RPMI8226 (cell line): ENCODE measurements around the gene OST4.
A peak's percentile ranks its signal among the peaks of the same experiment; 100 is the strongest.
"Not testable (repeated sequence)": the region's sequence is repeated elsewhere in the genome, so short reads cannot be mapped to it uniquely, and the experiment has no call there.

Experiments used
- DNase-seq: peaks from one replicate; pipeline ENCODE4 v3.0.0-alpha.2; 2015

OST4 gene

DNA sequence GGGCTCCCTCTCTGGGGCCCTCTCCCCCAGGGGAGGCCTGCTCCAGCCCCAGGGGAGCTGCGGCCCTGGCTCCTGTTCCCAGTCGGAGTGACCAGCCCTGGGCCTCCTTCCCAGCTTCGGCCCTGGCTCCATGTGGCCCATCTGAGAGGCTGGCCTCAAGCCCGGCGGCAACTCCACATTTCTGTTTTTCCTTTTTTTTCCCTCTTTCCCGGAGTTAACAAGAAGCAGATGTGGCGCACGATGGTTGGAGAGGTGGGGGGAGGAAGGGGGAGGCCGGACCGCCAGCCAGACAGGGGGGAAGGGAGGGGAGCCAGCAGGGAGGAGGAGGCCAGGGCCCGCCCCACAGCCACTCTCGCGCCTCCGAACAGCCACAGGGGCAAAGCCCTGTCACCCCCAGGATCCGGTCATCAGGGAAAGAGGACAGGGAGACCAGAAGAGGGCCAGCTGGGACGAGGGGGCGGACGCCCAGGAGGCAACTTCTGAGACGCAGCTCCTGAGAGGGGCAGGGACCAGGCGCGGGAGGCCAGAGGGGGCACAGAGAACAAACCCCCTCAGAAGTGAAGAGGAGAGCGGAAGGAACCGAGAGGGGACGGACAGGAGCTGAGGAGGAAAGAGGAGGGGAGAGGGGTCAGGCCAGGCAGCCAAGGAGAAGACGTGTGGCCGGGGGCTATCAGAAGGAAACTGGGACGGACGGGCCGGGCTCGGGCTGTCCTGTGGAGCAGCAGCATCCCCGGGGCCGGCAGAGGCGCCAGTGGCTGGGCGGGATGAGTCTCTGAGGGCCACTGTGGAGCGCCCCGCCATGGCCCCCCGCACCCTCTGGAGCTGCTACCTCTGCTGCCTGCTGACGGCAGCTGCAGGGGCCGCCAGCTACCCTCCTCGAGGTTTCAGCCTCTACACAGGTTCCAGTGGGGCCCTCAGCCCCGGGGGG, 7.1 kb upstream of the OST4 start, which contains the start of gene EMILIN1:
Gene EMILIN1, plus strand, starts transcription at position 349 of the 928 bp plus-strand sequence. Its CDS starts 451 bp downstream, at position 800.
- no peak for DNase-seq

DNA sequence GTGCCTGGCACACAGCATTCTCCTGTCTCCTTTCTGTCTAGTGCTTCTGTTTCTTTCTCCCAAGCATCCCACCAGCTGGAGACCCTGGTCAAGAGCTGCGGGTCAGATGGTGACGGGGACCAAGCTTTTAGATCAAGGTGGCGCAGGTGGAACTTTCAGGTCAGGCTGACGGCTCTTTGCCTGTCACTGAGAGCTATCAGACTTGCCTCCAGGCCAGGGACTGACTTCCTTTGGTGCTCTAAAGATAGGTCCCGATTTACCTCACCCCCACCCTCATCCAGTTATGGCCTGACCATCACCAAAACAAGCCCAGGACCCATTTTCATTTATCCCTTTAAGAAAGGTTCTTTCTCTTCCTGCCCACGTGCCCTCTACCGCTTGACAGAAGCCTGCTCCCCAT, 5.8 kb upstream of the OST4 start:
- no peak for DNase-seq

DNA sequence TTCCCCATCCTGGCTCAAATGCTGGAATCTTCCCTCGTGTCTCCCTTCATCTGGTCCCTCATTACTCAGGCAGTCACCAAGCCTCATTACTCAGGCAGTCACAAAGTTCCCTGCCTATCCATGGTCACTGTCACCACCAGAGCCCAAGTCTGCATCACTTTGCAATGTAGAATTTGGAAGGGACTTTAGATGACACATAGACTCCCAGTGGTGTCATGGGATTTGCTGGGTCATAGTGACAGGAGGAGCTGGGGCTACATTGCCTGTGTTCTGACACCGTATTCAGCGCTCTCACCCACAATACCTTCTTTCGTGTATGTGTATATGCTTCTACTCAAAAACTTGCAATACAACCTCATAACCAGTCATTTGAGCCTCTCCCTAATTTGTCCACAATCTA, 4.9 kb upstream of the OST4 start:
- DNase-seq = no peak

DNA sequence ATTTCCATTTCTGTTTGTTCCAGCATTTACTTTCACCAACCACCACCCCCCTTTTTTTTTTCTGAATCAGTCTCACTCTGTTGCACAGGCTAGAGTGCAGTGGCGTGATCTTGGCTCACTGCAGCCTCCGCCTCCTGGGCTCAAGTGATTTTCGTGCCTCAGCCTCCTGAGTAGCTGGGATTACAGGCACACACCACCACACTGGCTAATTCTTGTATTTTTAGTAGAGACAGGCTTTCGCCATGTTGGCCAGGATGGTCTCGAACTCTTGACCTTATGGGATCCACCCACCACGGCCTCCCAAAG, 4.1 kb upstream of the OST4 start:
- not testable (repeated sequence) for DNase-seq

DNA sequence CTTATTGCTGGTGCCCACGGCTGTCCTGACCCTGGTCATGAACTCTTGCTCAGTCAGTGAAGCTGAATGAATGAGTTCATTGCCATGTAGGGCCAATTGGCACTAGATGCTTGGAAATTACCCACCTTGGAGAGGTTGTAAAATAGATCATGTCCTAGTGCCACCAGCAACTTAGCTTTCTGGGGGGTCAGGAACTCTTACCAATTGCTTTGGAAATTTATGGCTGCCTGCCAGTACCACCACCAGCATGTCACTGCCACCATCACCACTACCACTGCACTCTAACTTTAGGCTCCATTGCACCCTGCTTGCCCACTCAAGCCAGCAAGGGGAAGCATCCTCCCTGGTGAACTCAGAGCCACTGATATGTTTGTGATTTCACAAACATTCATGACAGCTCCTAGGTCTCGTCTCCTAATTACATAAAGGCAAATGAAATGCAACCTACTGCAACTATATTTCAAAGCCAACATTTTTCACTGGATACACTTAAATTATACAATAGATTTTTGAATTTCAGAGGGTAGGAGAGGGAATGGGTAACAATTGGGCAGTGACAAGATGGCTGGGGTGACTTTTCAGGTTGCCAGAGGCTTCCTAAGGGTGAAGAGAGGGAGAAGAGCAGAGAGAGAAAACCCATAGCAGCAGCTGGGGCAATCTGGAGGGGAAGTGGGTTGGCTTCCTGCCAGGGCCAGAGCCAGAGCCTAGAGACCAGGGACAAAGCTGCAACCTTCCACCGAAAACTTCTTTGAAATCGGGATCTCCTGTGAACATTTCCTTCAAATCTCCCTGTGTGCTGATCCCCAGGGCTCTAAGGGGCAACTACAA, 3.5 kb upstream of the OST4 start:
- peak; percentile 78 for DNase-seq

DNA sequence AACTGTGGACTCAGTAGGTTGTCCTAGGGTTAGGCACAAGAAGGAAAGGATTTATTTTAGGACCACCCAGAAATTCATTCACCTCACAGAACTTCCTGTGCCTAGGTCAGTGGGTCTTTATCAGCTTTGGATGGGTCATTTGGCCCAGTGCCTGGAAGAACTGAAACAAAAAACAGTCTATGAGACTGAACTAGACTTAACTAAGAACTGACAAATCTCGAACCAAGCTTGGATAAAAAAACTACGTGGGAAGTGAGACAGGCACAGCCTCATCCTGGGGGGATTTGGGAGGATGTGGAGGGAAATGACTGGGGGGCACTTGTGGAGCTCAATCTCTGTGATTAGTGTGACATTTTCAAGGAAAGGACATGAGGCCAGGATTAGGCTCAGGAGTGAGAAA, 2.3 kb upstream of the OST4 start:
- peak; percentile 29 for DNase-seq

DNA sequence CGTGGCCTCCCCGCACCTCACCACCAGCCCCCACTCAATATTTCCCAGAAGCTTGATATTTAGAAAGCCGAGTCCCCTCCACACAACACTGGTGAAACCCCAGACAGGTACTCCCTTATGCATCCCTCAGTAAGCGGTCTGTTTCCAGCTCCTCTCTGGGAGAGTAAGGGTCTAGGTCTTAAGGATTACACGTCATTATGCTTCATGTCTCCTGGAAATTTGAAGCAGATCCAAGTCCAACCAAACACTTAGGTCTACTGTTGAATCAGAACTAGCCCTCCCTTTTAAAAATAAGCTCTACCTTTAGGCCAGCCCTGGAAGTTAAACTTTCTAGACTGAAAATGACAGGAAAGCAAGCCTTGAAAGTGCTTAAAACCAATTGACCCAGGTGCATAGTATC, 1.5 kb upstream of the OST4 start:
- DNase-seq = no peak

DNA sequence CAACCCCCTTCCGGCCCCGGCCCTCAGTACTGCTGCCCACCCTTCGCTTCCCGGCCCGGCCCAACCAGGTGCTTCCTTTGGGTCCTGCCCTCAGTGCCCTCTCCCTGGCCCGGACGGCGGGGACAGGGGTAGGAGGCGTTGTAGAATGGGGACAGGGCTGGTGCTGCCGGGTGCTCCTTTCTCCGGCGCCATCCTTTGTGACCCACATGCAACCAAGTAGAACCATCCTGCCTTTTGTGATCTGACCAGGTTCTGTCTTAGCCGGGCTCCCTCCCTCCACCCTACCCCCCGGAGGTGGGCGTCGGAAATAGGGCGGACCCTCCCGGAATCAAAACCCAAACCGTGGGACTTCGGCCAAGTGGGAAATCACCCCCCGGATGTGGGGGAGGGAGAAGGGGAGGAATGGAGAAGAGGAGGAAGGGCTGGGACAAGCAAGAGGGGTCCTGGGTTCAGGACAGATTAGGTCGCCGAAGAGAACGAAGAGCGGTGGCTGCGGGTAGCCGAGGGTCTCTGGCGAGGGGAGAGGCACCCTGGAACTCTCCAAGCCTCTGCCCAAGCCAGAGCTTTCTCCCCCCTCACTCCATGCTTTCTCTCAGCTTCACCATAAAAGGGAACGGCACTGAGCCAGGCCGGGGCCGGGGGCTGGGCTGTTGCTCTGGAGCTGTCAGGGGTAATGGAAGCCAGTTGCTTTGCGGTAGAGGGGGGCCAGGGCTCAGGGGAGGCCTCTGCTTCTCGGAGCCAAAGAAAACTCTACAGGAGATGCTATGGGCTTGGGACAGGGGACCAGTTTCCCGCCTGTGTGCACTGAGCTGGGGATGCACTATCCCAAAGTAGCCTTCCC, 756 bp upstream of the OST4 start:
- DNase-seq = no peak

DNA sequence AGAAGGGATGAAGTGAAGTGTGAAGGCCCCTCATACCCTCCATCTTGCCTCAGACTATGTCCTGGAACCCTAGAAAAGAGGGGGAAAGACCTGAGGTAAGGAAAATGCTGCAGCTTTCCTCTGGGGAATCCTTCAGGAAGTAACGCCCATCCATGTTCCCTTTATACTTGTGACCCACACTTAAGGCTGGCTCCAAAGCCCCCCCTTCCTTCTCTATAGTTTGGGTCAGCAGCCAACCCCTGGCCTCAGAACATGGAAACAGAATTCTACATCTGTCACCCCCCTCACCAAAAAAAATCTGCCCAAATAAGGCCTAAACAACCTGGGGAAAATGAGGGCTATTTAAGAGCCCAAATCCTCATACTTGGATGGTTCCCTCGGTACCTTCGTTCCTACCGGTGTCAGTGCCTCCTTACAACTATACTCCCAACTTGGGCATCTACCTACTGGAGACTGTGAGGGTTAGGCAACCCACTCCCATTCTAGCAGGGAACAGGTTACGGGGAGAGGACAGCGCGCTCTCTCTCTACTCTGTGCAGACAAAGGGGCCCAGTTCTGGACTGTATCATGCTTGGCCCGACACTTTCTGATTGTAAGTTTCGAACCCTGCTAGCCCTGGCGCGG, 689 bp downstream of the OST4 start:
- DNase-seq = no peak

DNA sequence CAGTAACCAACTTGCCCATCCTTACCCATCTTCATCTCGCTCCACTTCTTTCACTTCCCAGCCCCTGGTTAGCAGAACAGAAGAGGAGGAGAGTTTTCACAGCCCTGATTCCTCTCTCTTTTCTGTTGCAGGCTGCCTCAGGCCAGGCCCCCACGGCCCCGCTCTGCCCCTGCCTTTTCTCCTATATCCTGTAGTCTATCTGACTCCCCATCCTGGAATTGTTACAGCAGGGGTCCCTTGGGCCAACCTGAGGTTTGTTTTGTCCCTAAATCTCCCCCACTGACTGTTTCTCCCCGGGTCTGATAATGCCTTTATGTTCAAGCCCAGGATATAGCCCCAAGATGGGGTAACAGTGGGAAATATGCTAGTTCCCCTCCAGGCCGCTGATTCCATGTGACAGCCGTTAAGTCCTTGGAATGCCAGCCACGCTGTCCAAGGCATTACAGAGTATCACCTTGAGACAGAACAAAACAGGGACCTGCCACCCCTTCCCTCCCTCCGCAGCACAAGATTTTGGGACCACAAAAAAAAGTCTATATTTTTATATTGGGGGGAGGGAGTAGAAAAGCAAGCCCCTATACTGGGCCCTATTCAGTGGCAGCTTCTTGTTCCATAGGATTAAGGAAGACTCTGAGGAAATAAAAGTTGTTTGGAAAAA, 1.4 kb downstream of the OST4 start:
- DNase-seq = no peak

DNA sequence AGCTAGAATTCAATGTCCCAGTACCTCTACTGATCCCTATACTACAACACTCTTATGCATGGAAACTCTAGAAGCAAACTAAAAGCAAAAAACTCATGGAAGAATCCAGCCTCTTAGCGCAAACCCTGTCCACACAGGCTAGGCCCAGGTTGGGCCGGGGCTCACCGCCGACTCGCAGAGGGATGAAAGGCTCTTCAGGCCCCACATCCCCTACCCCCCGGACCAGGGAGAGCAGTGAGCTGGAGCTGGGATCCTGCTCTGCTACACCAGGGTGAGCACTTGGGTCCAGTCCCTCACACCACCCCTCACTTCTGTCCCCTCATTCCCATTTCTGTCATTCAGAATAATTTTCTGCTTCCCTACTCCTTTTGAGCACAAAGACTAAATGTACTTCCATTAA, 2.0 kb downstream of the OST4 start:
- DNase-seq = no peak

DNA sequence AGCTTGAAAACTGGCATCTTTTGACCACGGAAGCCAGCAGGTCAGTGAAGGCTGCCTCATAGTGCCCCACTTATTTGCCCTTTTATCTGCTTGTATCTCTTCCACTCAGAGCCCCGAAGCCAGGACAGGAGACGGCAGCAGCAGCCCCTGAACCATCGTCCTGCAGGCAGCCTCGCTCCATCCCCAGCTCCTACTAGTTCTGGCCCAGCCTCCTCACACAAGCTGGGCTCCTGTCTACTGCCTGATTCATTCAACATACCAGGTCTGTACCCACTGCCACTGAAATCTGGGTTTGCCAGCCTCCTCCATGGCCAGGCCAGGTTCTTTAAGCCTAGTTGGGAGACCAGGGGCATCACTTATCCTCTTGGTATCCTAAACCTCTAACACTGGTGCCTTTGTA, 4.1 kb downstream of the OST4 start:
- DNase-seq = no peak

DNA sequence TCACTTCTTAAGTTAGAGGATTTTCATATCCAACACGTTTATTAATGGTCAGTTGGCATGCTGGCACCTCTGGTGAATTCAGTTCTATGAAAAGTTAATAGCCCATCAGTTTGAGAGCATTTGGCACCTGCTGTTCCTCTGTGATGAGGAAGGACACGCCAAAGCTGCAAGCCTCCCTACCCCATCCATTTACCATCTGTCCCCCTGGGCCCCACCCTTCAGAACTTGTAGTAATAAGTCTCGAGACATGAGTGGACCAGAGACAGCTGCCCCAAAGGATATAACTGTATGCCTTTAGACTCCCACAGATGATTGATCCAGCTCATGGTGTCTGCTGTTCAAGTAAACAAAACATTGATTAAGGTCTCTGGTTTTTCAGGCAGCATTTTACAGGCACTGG, 6.3 kb downstream of the OST4 start:
- DNase-seq = no peak

DNA sequence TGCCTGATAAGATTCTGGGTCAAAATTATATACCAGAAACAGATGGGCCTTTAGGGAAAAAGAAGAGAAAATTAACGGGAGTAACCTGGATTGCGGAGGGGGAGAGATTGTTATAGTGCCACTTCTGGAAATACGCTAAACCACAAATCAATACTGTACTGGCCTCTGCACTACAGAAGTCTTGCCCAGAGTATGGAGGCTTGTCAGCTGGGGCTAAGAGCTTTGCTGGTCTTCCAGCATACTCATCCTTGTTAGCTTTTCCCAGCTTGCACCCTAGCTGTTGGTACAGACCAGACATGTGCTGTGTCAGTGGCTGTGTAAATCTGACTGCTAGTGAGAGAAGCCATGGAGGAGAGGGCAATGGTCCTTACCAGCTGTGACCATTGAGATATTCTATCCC, 11.1 kb downstream of the OST4 start:
- no peak for DNase-seq

DNA sequence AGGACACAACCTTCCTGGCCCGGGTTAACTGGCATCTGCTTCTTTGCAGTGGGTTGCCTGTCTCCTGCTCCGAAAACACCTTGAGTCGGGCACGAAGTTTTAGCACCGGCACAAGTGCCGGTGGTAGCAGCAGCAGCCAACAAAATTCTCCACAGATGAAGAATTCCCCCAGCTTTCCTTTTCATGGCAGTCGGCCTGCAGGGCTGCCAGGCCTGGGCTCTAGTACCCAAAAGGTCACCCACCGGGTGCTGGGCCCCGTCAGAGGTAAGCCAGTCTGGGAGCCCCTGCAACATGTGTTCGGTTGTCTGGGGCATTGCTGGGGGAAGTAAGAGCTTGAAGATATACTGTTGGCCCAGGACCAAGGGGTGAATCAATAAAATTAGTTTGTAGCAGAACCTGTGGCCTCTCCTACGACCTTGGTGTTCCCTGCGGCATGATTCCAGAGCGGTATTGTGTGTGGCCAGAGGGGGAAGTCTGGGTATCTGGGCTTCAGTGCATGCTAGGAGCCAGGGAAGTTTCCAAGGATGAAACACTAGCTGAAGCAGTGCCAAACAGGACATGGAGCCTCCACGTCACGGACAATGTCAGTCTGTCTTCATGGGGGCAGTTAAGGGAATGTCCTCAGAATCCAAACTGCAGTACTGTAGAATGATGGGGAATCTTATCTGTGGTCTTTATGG, 12.2 kb downstream of the OST4 start:
- DNase-seq = no peak

DNA sequence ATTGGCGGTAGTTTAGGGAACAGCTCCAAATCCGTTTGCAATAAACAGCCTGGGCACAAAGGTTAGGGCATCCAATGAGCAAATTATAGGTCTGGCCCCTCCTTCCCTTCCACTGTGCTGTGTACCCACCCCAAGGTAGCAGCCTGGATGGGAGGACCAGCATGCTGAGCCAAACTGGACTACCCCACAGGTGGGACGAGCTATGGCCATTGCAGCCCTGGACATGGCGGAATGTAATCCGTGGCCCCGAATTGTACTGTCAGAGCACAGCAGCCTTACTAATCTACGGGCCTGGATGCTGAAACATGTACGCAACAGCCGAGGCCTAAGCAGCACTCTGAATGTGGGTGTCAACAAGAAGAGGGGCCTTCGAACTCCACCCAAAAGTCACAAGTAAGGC, 13.2 kb downstream of the OST4 start:
- no peak for DNase-seq

DNA sequence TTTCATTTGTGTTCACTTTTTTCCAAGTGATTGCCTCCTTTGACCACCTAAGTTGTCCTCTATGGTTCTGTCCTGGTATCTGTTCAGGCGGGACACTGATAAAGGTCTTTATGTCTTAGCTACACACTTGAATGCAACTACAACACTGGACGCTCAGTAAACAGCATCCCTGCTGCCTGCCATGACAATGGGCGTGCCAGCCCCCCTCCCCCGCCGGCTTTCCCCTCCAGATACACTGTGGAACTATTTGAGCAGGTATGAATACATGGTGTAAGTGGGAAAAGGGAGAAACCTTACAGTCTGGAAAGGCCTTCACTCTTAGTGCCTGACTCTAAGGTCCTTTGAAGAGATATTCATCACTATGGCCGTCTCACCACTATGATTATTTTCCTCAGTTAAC, 14.3 kb downstream of the OST4 start:
- DNase-seq = no peak

DNA sequence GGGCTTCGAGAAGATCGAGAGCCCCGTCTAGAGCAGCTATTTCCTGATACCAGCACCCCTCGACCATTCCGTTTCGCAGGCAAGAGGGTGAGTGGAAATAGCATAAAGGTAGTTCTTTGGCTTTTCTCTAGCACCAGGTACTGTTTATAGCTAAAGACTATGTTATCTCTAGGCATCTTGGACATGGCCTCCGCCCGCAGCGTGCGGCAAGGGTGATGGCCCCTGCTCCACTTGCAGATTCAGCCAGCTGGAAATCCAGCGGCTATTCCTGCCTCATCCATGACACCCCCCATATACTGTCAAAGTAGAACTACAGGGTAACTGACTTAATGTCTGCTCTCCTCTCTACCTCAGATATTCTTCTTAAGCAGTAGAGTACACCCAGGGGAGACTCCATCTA, 16.7 kb downstream of the OST4 start:
- no peak for DNase-seq

DNA sequence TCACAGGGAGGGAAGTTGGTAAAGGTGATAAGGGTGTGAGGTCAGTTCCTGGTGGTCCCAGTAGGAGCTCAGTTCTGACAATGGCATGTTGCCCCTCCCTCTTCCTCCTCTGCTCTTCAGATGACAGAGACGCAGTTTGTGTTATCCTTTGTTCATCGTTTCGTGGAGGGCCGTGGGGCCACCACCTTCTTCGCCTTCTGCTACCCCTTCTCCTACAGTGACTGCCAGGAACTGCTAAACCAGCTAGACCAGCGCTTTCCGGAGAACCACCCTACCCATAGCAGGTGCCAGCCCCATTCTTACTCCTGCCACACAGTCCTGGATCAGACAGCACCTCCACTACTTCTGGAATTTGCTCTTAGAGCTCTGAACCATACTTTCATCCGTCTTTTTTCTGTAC, 17.7 kb downstream of the OST4 start:
- no peak for DNase-seq

DNA sequence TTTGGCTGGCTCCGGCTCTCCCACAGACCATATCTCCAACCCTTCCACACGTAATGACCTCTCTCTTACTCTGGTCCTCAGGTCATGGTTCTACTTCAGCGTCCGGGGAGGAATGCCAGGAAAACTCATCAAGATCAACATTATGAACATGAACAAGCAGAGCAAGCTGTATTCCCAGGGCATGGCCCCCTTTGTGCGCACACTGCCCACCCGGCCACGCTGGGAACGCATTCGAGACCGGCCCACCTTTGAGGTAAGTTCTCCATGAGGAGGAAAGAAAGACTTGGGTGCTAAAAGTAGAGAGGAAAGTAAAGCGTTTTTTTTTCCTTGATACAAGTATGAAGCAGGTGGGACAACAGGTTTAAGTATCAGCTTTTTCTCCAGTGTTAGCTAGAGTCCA, 18.1 kb downstream of the OST4 start:
- DNase-seq = no peak

DNA sequence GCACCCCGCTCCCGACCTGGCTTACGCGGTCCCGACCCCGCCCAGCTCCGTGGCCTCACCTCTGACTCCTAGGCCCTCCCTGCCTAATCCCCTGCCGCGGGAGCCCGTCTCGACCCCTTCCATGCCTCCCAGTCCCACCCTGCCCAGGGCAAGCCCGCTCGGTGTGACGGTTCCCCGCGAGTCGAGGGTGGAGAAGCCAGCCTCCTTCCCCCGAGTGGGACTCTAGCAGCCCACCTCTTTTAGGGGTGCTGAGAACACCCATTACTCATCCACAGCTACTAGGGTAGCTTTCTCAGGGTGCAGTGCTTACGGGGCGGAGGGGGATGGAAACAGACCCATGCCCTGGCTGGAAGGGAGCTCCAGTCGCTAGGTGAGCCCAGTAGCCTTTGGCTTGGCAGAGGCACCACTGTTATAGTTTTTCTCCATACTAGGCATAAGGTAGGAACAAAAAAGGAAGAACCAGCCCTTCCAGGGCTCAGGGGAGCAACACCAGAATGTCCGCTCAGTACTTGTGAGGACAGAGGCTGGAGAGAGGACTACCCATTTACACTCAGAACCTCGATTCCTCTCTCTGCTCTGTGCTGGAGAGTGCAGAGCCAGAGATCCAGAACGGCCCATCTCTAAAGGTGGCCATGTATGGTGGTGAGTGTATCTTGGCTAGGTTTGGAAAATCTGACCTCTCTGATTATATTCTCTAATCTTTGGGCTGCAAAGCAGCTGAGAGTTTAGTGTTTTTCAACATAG, 19.4 kb downstream of the OST4 start:
- DNase-seq = no peak
